Kidney epithelial cell (primary cell): ENCODE results near the gene AHSP. TPM values are rescaled to one million over a fixed set of nuclear protein-coding genes. Genes with fewer than 3 reads are reported as not detected.
"Not testable (repeated sequence)": the region's sequence is repeated elsewhere in the genome, so short reads cannot be mapped to it uniquely, and the experiment has no call there.

Source experiments
- DNase-seq: peaks from one replicate; pipeline ENCODE4 v3.0.0-alpha.2; 2010; ENCODE audit warnings: low read depth
- H3K27me3 ChIP-seq: 2 replicates; pipeline ENCODE4 v1.6.0; 2011; ENCODE audit warnings: low read length; ENCODE audit not compliant: control insufficient read depth, insufficient read depth
- H3K36me3 ChIP-seq: 2 replicates; pipeline ENCODE4 v1.5.1; 2011; ENCODE audit warnings: low read length; ENCODE audit not compliant: control insufficient read depth, insufficient read depth
- H3K4me3 ChIP-seq: 2 replicates; pipeline ENCODE4 v1.5.1; 2011; ENCODE audit warnings: low read depth, mild to moderate bottlenecking, control low read depth, low read length
- CTCF ChIP-seq: IDR thresholded peaks from 2 replicates; pipeline ENCODE4 v1.5.1; 2011; ENCODE audit warnings: mild to moderate bottlenecking, moderate library complexity, low read length, control low read depth, inconsistent platforms; ENCODE audit not compliant: insufficient read depth, poor library complexity, severe bottlenecking
- total RNA-seq: library from RNA; depleted of rRNA; stranded (reverse); fragments of >200 nt; gene quantifications from 2 replicates; pipeline ENCODE4 v1.2.3, GENCODE V29; 2015

The AHSP gene
- total RNA-seq, 1 donor from 2014 or later = not detected

GRCh38 chr16:31496670-31497069, 31.0 kb upstream of the AHSP start:
- TF ChIP-seq CTCF = no peak
- DNase-seq = no peak
- H3K27me3 ChIP-seq = no peaks in the 10 kb centered on the region
- H3K4me3 ChIP-seq = no peak overlapping the region
- peaks cover 3% of the 10 kb centered on the region for H3K36me3 ChIP-seq

DNA sequence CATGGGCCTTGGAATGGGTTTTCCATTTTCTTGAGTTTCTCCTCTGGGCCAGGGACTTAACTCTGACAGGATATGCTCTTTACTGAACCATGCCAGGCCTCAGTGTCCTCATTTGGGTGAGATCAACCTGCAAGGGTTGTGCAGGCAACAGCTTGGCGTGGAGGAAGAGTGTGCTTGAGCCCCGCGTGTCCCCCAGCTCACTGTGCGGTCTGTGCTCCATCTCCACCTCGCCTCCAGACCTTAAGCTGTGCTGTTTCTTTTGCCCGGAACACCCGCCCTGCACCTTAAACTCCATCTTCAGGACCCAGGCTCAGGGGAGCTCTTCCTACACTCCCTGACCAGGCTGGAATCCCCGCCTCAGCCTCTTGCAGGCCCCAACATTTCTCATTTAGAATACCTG, 29.2 kb upstream of the AHSP start:
- no peak for TF ChIP-seq CTCF
- peaks cover 2% of the 10 kb centered on the region for H3K36me3 ChIP-seq
- H3K27me3 ChIP-seq = no peaks in the 10 kb centered on the region
- no peak overlapping the region for H3K4me3 ChIP-seq
- DNase-seq = no peak

DNA sequence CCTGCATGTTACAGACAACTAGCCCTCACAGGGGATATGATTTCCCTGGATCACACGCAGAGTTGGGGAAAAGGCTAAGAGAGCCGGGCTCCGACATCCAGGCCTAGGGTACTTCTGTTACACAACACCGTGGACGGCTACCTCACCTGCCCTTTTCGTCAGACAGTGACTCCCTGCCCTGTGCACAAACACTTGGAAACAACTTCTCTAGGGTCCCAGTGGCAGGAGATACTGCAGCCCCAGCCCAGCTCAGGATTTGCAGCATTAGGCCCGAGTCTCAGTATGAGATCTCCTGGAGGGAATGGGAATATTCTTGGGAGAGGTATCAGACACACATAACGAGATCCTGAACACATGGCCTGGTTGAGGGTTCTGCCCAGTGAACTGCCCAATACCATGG, 27.8 kb upstream of the AHSP start:
- peaks cover 2% of the 10 kb centered on the region for H3K36me3 ChIP-seq
- DNase-seq = no peak
- H3K27me3 ChIP-seq = no peaks in the 10 kb centered on the region
- H3K4me3 ChIP-seq = no peak overlapping the region
- no peak for TF ChIP-seq CTCF

DNA sequence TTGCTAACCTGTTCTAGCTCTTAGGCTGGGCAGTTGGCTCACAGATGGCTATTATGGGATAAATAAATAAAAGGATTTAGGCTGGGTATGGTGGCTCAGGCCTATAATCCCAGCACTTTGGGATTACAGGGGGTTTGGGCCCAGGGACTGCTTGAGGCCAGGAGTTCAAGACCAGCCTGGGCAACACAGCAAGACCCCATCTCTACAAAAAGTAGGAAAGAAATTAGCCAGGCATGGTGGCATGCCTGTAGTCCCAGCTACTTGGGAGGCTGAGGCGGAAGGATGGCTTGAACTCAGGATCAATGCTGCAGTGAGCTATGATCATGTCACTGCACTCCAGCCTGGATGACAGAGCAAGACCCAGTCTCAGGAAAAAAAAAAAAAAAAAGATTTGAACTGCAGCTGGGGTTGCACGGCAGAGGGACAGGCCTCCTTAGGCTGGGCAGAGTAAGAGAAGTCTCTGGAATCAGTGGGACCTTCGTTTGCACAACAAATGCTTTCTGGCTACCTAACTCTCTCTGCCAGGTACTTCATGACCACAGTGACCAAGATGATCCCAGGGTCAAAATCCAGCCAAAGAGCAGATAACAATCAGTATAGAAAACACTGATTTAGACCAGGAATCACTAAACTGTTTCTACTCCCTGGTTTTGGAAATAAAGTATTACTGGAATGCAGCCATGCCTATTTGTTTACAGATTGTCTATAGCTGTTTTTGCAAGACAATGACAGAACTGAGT, 26.3 kb upstream of the AHSP start:
- peaks cover under 1% of the 10 kb centered on the region for H3K36me3 ChIP-seq
- H3K27me3 ChIP-seq = no peaks in the 10 kb centered on the region
- no peak for DNase-seq
- H3K4me3 ChIP-seq = no peak overlapping the region
- no peak for TF ChIP-seq CTCF

DNA sequence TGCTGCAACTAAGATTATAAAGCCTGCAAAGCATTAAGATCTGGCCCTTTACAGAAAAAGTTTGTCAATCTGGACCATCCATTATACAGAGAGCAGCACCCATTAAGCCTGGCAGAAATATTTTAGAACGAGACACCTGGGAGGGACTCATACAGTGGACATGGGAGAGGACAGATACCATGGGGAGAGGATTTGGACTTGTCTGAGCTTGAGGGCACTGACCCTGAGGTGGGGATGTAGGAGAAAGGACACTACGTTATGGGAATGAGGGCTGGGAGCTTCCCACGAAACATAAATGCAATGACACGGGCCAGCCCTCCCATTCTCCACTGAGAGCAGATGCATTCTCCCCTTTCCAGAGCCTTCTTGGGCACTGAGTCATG, 25.7 kb upstream of the AHSP start:
- no peak for TF ChIP-seq CTCF
- H3K27me3 ChIP-seq = no peaks in the 10 kb centered on the region
- H3K4me3 ChIP-seq = no peak overlapping the region
- H3K36me3 ChIP-seq = no peaks in the 10 kb centered on the region
- DNase-seq = no peak

DNA sequence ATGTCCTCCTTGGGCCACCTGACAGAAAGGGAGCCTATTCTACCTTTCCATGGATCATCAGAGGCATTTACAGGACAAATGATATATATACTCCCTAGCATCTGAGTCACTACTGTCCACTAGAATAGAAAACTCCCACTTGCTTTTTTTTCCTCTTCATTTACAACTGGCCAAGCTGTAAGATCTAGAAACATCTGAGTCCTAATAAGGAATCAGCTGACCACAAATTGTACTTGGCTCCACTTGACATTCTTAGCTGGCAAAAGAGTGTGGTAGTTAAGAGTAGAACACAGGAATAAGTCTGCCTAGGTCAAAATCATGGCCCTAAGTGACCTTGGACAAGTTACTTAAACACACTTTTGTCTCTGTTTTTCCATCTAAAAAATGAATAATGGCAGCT, 24.7 kb upstream of the AHSP start:
- DNase-seq = no peak
- Histone ChIP-seq H3K4me3 (no peak overlapping the region), H3K27me3 (no peaks in the 10 kb centered on the region), H3K36me3 (no peaks in the 10 kb centered on the region)
- no peak for TF ChIP-seq CTCF

DNA sequence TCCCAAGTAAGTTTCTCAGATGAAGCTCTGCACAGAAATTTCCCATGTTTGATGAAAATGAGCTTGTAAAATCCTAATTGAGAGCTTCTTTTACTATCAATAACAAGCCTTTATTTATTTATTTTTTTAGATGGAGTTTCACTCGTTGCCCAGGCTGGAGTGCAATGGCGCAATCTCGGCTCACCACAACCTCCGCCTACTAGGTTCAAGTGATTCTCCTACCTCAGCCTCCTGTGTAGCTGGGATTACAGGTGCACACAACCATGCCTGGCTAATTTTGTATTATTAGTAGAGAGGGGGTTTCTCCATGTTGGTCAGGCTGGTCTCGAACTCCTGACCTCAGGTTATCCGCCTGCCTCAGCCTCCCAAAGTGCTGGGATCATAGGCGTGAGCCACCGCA, 24.1 kb upstream of the AHSP start:
- DNase-seq, H3K36me3 ChIP-seq, H3K4me3 ChIP-seq, H3K27me3 ChIP-seq: not testable (repeated sequence)
